Measurements from ENCODE around the gene ING3.

The ING3 gene

GRCh38 chr7:120988591-120989256 is 38.1 kb downstream of the ING3 start, which contains the start of gene CPED1:
TSS of gene CPED1 (plus strand) at chr7:120988711. CDS start at chr7:120989622, 911 bp downstream.
- DNase-seq (ENCODE audit: low spot score): peak; percentile 56

GRCh38 chr7:120989257-120990220 is 39.0 kb downstream of the ING3 start:
- peak; percentile 46 for DNase-seq (ENCODE audit: low spot score)

- no peak for DNase-seq (ENCODE audit: low spot score)
Measured at GRCh38 chr7:120990468-120991118, 40.0 kb downstream of the ING3 start.

GRCh38 chr7:120991161-120991560 is 40.6 kb downstream of the ING3 start:
- DNase-seq (ENCODE audit: low spot score): peak; percentile 32

GRCh38 chr7:120991581-120991980 is 41.0 kb downstream of the ING3 start:
- no peak for DNase-seq (ENCODE audit: low spot score)

GRCh38 chr7:120992272-120992964 is 41.8 kb downstream of the ING3 start:
- DNase-seq (ENCODE audit: low spot score): no peak

GRCh38 chr7:120992965-120993494 is 42.5 kb downstream of the ING3 start:
- DNase-seq (ENCODE audit: low spot score): no peak

- no peak for DNase-seq (ENCODE audit: low spot score)
Measured at GRCh38 chr7:120993553-120994191, 43.1 kb downstream of the ING3 start.

- DNase-seq (ENCODE audit: low spot score): no peak
Measured at GRCh38 chr7:120994512-120995410, 44.2 kb downstream of the ING3 start.

GRCh38 chr7:120995654-120996053 is 45.1 kb downstream of the ING3 start:
- DNase-seq (ENCODE audit: low spot score): no peak

- no peak for DNase-seq (ENCODE audit: low spot score)
Measured at GRCh38 chr7:120996333-120996987, 45.9 kb downstream of the ING3 start.

GRCh38 chr7:120996988-120997345 is 46.4 kb downstream of the ING3 start:
- no peak for DNase-seq (ENCODE audit: low spot score)

- DNase-seq (ENCODE audit: low spot score): no peak
Measured at GRCh38 chr7:120997882-120998474, 47.4 kb downstream of the ING3 start.

- no peak for DNase-seq (ENCODE audit: low spot score)
Measured at GRCh38 chr7:120998520-120998919, 47.9 kb downstream of the ING3 start.

- no peak for DNase-seq (ENCODE audit: low spot score)
Measured at GRCh38 chr7:120998996-120999565, 48.5 kb downstream of the ING3 start.

GRCh38 chr7:121000081-121000983 is 49.8 kb downstream of the ING3 start:
- peak; percentile 43 for DNase-seq (ENCODE audit: low spot score)

- DNase-seq (ENCODE audit: low spot score): no peak
Measured at GRCh38 chr7:121001234-121001906, 50.8 kb downstream of the ING3 start.

Measured in hematopoietic multipotent progenitor cell treated with erythropoietin and hydrocortisone succinate and interleukin-3 and kit ligand, for 17 days (in vitro differentiated cells).